Spinal cord (tissue), 10 donors: Measurements from ENCODE around the gene IRS2. TPM values are rescaled to one million over a fixed set of nuclear protein-coding genes. Genes with fewer than 3 reads are reported as not detected.

Experiments
- DNase-seq, 6 donors: peaks; one replicate each; pipeline versions ENCODE4 v3.0.0 to v3.0.0-alpha.2; 2013 to 2015; ENCODE audit warnings: low spot score in 6 of 6, low read depth in 4 of 6
- H3K27ac ChIP-seq: one replicate; pipeline ENCODE4 v1.5.1; 2013; ENCODE audit warnings: low read depth, low read length, control low read depth
- H3K27me3 ChIP-seq: one replicate; pipeline ENCODE4 v1.6.1; 2013; ENCODE audit warnings: low read length; ENCODE audit not compliant: control insufficient read depth, insufficient read depth
- H3K36me3 ChIP-seq: one replicate; pipeline ENCODE4 v1.6.1; 2013; ENCODE audit warnings: low read length; ENCODE audit not compliant: control insufficient read depth, insufficient read depth
- H3K4me1 ChIP-seq: one replicate; pipeline ENCODE4 v1.6.1; 2013; ENCODE audit warnings: low read length; ENCODE audit not compliant: control insufficient read depth, insufficient read depth
- H3K4me3 ChIP-seq: one replicate; pipeline ENCODE4 v1.5.1; 2013; ENCODE audit warnings: low read depth, low read length, control low read depth
- H3K9me3 ChIP-seq: one replicate; pipeline ENCODE4 v1.6.1; 2013; ENCODE audit warnings: low read length; ENCODE audit not compliant: control insufficient read depth, insufficient read depth
- WGBS: methylation state at CpG from one replicate; pipeline ENCODE4 v1.1.5; 2013; ENCODE audit warnings: missing lambda C conversion rate; ENCODE audit not compliant: insufficient coverage; 5-methylcytosine and 5-hydroxymethylcytosine counted together
- polyA plus RNA-seq, 2 donors: library from polyadenylated mRNA; unstranded; fragments of 120-200 nt; gene quantifications; one replicate each; pipeline ENCODE4 v1.2.1, GENCODE V29; 2013; ENCODE audit not compliant: insufficient read length in 2 of 2
- total RNA-seq, 2 donors: library from RNA; depleted of rRNA in 1 of 2; stranded (reverse); fragments of 120-200 nt in 1 of 2; fragments of >200 nt in 1 of 2; gene quantifications; one replicate each; pipeline versions ENCODE4 v1.2.3 to v1.2.4, GENCODE V29; 2013 to 2014
- donor health status: healthy.

Gene IRS2
- total and polyA plus RNA-seq, 4 donors, result 6.2 to 19.0 (median 14.5) TPM

- no peak overlapping the region for H3K27ac ChIP-seq
- H3K4me3 ChIP-seq, result no peak overlapping the region
- H3K36me3 ChIP-seq, result no peaks in the 10 kb centered on the region
- no peak for DNase-seq
- 90% methylated on average over 14 of the region's 15 CpGs for WGBS
- no peaks in the 10 kb centered on the region for H3K9me3 ChIP-seq
- H3K4me1 ChIP-seq, result peaks cover 3% of the 10 kb centered on the region
- H3K27me3 ChIP-seq, result no peaks in the 10 kb centered on the region
These were observed 79.2 kb downstream of the IRS2 start for GRCh38 chr13:109707044-109707741.

GRCh38 chr13:109706015-109706715 lies 80.2 kb downstream of the IRS2 start:
- Histone ChIP-seq H3K4me3 (no peak overlapping the region), H3K27me3 (no peaks in the 10 kb centered on the region), H3K36me3 (no peaks in the 10 kb centered on the region), H3K4me1 (peaks cover 3% of the 10 kb centered on the region), H3K9me3 (no peaks in the 10 kb centered on the region), H3K27ac (no peak overlapping the region)
- 96% methylated on average over 11 of the region's 12 CpGs for WGBS
- no peak for DNase-seq

- Histone ChIP-seq H3K27me3 (no peaks in the 10 kb centered on the region), H3K9me3 (no peaks in the 10 kb centered on the region), H3K27ac (no peak overlapping the region), H3K4me3 (no peak overlapping the region), H3K36me3 (no peaks in the 10 kb centered on the region), H3K4me1 (peaks cover 3% of the 10 kb centered on the region)
- no peak for DNase-seq
- 75% methylated on average over 19 of the region's 22 CpGs for WGBS
These were observed 81.4 kb downstream of the IRS2 start for GRCh38 chr13:109704771-109705635.

DNA sequence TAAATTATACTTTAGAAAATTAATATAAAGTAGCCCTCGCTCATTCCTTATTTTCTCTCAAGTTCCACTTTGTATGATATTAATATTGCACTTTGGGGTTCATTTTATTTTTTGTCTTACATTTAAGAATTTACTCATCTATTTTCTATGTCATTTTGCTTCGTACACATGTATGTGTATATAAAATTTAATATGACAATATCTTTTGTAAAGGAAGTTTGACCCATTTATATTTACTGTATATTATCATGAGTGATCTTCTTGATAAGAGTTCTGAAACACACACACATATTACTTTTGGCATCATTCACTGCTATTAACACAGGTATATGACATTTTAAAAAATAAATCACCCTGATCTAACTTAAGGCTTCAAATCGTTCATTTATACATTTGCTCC lies 83.1 kb downstream of the IRS2 start:
- Histone ChIP-seq H3K27me3 (no peaks in the 10 kb centered on the region), H3K4me1 (peaks cover 8% of the 10 kb centered on the region), H3K27ac (no peak overlapping the region), H3K9me3 (no peaks in the 10 kb centered on the region), H3K4me3 (no peak overlapping the region), H3K36me3 (no peaks in the 10 kb centered on the region)
- no CpG with 5 or more reads among the region's 3 CpGs for WGBS
- no peak for DNase-seq
